ENCODE data around the gene CLIC5.

CLIC5 gene

DNA sequence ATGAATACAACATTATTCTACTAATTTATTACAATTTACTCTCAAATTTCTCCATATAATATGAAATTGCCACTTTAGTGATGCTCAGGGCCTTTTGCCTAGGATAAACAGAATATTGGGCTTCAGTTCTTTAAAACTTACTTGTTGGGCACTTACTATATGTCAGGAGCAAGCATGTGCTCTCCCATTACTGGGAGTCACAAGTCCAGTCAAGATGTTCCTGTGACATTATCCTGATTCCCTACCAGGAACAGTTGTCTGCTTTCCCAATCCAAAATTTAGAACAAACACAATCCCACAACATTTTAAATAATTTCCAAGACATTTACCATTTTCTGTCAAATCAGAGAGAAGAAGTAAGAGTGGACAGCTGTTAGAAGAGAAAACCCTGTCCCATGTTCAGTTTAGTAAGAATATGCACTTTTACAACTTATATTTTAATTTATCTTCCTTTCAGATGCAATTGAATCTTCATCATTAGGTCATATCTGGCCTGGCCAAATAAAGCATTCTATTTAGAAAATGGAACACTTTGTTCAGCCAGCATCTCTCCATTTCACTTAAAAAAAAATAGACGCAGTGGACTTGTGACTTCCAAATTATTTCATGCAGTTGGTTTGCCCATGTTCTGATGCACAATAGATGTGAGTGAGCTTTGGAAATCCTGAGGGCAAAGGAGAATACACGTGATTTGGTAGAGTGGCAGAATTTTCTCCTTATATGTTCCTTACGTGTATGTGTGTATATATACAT is 159.8 kb downstream of the CLIC5 start:
- in situ Hi-C loops (cut with MboI; ENCODE audit: low sequenced_read_pairs) = no loop called here

DNA sequence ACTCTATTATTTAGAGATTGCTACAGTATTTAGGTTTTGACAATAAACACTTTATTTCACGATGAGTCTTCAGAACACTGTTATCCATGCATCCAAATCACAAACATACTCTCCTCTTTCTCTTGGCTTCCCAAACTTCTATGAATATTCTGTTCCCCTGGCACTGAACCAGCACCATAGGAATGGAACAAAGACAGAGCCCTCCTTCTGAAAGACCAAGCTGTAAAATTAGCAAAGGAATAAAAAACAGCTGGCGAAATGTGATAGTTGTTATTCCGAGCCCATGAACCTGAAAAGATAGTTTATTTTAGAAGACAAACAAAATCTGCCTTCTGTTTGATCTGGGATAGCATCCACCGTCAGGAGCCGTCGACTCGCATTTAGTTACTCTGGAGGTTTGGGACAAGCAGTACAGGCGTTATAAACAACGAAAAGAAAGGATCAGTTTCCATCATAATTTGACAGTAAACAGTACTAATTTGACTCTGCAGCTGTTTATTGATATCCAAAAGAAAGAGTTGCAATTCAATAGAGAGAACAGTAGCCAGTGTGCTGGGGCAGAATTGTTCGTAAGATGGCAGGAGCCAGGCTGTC is 161.4 kb downstream of the CLIC5 start:
- in situ Hi-C loops (cut with MboI; ENCODE audit: low sequenced_read_pairs) = no loop called here

DNA sequence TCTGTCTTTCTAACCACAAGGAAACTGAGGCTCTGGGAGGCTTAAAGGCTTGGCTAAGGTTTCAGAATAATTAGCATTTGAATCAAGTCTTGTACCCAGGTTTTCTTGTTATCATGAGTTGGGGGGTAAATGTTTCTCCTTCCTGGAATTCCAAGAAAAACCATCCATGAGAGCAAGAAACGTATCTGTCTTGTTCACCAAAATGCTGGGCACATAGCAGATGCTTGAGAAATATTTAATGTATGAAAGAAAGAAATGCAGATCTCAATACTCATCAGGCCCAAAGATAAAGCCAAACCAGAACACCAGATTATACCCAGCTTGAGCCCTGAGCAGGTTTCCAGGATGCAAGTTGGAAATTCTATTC is 164.6 kb downstream of the CLIC5 start:
- in situ Hi-C loops (cut with MboI; ENCODE audit: low sequenced_read_pairs) = no loop called here

DNA sequence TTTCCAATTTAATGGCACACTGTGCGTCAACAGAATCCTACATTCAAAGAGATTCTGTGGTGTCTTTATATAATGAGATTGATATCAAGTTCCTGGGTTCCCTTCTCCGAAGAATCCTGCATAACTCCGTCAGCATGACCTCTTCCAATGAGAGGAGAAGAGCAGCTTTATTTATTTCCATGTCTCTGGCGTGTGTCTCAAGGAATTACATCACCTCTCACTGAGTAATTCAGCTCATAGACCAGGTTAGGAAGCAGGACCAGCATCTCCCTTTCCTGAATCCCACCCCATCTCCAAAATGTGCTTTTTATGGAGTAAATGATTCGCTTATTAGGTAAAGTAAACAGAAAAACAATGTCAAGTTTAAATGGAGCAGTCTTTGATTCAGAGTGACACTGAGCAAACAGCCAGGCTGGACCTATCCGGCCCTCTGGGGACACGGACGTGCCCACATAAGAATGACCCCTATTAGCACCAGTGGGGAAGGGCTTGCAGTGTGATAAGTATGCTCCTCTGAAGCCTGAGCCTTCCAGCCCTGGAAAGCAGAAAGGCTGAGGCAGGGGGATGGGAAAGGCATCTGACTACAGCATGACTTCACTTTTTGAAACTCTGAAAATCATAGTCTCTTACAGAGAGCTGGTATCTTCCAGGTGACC is 165.2 kb downstream of the CLIC5 start:
- in situ Hi-C loops (cut with MboI; ENCODE audit: low sequenced_read_pairs) = no loop called here

DNA sequence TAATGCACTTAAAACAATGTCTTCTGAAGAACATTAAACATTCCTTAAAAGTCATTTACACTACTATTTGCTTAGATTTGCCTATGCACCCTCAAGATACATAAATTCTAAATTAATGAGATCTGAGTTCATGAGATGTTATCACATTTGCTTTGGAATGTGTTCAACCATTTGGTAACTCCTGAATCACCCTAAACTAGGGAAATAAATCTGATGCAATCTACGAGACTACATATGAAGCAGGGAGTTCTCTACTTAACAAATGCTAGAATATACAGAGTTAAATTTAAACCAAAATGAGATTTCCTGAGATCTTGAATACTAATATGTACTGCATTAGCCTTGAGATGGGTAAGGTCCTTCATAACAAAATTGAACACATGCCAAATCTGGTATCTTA is 170.1 kb downstream of the CLIC5 start:
- in situ Hi-C loops (cut with MboI; ENCODE audit: low sequenced_read_pairs) = no loop called here

DNA sequence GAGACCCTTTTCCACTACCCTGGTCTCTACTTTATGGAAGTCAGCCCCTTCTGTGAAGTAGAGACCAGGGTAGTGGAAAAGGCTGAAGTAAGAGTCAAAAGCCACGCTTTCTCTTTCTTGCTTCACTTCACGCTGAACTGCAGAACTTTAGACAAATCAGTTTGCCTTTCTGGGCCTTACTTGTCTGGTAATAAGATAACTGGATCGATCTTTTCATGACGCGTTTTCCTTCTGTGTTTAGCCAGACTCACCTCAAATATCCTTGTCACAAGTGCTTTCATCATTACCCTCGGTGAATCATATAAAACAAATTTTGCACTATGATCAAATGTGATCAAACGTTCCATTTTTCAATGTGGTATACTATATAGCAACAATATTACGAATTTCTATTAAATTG is 170.7 kb downstream of the CLIC5 start:
- in situ Hi-C loops (cut with MboI; ENCODE audit: low sequenced_read_pairs) = no loop called here

DNA sequence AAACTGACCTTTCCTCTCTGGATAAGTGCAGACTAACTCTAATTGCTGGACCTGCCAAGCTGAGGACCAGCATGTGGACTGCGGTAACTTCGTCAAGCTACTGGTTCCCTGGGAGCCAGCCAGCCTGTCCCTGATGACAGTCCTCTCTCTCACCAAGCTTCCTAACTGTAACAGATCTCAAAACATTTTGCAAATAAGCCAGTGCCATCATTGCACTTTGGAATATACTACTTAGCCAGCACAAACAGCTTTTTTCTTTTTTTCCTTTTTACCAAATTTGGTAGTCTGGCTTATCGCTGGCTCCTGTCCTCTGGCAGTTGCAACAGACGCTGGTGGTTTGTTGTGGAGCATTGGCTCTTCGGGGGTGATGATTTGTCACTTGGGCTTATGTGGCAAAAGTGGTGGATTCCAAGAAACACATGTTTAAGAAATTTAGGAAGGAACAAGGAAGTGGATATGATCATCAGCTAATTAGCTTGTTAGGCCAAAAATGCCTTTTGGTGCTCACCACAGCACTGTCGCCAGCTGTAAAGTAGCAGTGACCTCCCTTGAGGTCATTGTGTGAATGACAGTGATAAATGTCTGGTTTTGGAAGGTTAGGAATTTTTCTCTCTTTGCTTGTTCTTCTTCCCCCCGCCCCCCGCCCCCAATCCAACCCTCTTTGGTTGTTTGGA is 171.7 kb downstream of the CLIC5 start:
- in situ Hi-C loops (cut with MboI; ENCODE audit: low sequenced_read_pairs) = no loop called here

DNA sequence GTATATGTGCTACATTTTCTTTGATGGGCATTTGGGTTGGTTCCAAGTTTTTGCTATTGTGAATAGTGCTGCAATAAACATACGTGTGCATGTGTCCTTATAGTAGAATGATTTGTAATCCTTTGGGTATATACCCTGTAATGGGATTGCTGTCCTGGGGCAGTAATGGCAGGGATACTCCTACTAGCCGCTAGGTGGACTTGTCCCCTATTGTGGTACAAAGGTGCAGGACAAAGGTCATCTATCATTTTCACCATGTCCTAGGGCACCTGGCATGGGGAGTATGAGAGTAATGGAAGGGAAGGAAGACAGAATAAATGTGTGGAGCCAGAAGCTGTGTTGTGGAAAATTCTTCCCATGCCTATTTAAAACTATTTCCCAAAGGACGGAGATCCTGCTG is 174.6 kb downstream of the CLIC5 start:
- in situ Hi-C loops (cut with MboI; ENCODE audit: low sequenced_read_pairs) = no loop called here

DNA sequence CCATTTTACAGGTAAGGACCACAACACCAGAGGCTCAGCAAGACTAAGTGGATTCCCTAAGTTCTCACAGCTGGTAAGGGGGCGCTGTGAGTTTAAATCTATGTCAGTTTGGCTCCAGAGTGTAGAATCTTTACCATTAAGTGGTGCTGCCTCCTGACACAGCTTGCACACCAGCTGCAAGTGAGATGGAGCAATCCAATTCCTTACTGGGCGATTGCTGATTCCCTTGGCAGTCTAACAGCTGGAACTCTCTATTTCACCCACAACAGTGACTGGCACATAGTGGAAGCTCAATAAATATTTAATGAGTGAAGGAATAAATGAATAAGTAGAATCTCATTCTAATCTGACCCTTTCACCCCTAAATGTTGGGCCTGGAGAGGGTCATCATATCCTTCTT is 176.7 kb downstream of the CLIC5 start:
- in situ Hi-C loops (cut with MboI; ENCODE audit: low sequenced_read_pairs) = no loop called here

DNA sequence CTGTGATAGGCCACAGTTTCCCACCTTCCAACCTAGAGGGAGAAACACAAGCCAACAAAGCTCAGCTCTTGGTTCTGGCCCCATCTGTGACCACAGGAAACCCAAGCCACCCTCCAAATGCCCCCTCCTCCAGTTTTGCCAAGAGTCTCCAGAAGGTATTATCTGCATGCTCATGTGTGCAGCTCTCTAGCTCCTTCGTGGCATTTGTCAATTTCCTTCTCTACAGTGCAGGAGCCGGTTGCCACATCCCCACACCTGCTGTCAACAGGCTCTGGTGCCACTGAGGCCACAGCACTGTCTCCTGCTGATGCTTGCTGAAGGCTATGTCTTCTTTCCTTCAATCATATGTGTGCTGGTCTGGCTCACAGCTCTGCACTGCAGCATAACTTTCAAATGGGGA is 177.2 kb downstream of the CLIC5 start:
- in situ Hi-C loops (cut with MboI; ENCODE audit: low sequenced_read_pairs) = no loop called here

DNA sequence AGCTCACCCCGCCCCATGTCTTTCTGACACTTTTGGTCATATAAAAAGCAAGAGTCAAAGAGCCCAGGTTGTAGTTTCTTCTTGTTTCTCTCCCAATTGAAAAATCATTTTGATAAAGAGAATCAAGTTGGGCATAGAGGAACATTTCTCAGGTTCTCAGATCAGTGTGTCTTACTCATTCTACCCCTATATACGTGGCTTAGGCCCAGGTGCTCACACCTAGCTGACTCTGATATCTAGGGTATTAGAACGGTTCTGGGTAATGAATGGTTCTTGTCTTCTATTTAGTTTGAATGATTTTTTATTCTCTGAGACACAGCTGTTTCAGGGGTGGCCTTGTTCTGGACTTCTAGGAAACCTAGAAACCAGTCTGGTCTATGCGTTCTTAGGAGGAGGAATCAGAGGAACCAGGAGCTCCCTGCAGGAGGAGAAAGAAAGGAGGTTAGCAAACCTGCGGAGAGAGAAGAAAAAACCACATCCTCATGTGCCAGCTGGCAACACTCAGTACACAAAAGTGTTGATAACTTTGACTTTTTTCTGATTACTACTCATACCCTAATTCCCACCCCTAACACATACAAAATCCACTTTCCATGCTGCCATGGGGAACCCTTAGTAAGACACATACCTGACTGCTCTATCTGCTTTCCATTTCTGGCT is 178.0 kb downstream of the CLIC5 start:
- in situ Hi-C loops (cut with MboI; ENCODE audit: low sequenced_read_pairs) = no loop called here

DNA sequence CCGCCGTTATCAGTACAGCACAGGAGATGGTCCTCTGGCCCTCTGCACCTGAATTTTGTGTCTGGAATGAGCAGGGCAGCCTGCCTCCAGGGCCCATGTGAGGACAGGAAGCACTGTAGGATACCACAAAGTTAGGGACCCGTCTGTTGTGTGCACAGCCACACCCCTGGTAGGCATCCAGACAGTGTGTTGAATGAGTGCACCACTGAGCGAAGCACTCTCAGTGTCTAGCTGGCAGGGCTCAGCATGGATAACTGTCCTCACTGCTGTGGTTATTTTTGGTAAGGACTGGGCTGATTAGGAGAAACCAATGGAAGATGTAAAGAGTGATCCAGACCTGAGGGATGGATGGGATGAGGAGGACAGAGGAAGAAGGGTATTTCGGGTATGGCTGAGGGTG is 178.7 kb downstream of the CLIC5 start:
- in situ Hi-C loops (cut with MboI; ENCODE audit: low sequenced_read_pairs) = no loop called here

DNA sequence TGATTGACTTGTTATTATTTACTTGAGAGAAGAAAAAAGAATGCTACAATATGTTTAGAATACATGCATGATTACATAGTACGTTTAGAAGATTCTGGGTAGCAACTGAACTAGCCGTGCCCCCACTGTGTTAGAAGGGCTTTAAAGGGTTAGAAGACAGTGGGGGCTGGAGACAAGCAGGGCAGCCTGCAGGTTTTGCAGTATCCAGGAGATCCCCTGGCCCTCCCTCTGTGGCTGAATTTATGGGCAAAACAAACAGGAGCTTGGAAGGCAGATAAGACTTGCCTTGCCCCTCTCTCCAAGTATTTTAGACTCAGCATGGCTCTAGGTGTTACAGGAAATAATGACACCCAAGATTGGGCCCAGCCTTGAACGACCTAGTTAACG is 179.2 kb downstream of the CLIC5 start:
- in situ Hi-C loops (cut with MboI; ENCODE audit: low sequenced_read_pairs) = no loop called here

DNA sequence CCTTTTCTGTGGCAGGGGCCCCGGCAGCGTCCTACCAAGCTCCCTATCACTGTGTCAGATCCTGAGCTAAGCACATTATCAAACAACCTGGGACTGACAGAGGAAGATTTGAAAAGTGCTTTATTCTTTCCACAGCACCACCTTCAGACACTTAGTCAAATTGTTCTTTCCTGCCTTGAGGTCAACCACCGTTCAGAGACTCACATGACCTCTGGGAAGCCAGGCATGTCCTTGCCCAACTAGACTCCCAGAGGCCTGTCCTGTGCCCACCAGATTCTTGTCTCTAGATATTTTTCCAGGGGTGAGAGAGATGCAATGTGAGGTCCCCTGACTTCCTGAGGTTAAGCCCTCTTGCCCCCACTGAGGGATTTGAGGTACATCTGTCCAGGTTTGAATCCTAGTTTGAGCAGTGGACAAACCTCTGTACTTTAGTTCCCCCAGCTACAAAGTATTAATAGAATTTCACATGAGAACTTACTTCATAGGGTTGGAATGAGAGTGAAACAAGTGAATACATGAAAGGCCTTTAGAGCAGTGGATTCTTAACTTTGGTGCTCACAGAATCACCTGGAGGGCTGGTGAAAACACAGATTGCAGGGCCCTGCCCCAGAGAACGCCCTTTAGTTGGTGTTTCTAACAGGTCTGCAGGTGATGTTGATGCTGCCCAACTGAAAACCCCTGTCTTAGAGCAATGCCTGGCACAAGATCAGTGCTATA is 179.8 kb downstream of the CLIC5 start:
- in situ Hi-C loops (cut with MboI; ENCODE audit: low sequenced_read_pairs) = no loop called here

DNA sequence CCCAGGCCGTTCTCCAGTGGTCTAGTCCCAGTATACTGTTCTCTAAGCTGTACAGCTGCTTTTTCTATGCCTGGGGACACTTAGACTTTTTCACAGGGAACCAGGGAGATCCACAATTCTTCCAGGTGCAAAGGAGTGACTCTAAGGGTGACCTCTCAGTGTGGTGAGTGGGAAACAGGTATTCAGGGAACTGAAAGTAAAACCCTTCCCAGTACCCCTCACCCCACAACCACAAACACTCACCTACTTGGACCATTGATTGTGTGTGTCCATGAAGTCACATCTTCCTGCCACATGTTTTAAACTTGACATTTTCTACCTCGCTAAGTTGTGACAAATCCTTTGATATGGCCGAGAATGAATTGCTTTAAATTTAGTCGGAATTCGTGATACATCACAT is 183.6 kb downstream of the CLIC5 start:
- in situ Hi-C loops (cut with MboI; ENCODE audit: low sequenced_read_pairs) = no loop called here

All from HL-60/S4 treated with phorbol 12-myristate 13-acetate at 8.2 ng/mL for 4 days and 3 days (cell line).